PFSK-1 (cell line): ENCODE measurements around the gene EIF4A3.

Source experiments
- FOXP2 ChIP-seq: optimal IDR thresholded peaks from 2 replicates; pipeline ENCODE3; 2011; ENCODE audit warnings: borderline replicate concordance, control low read depth, inconsistent platforms; ENCODE audit not compliant: insufficient read depth; ENCODE audit errors: extremely low read length, extremely low read depth
- POLR2AphosphoS5 ChIP-seq: IDR thresholded peaks from 2 replicates; pipeline ENCODE4 v1.6.1; 2012; ENCODE audit warnings: low read depth, mild to moderate bottlenecking, control low read depth, low read length, moderate library complexity
- REST ChIP-seq, 2 experiments: IDR thresholded peaks; 2 replicates each; pipeline versions ENCODE4 v1.6.1 to v1.8.0; 2011 to 2012; ENCODE audit warnings: low read depth in 2 of 2, low read length in 2 of 2, control low read depth in 1 of 2, inconsistent platforms in 1 of 2, mild to moderate bottlenecking in 1 of 2, moderate library complexity in 1 of 2; ENCODE audit not compliant: insufficient read depth in 1 of 2
- SIN3A ChIP-seq: IDR thresholded peaks from 2 replicates; pipeline ENCODE4 v1.6.1; 2012; ENCODE audit warnings: mild to moderate bottlenecking, low read length, moderate library complexity, borderline replicate concordance; ENCODE audit not compliant: insufficient read depth
- TAF1 ChIP-seq: IDR thresholded peaks from 2 replicates; pipeline ENCODE4 v1.6.1; 2012; ENCODE audit warnings: low read length, control low read depth, borderline replicate concordance; ENCODE audit not compliant: insufficient read depth

Gene EIF4A3

GRCh38 chr17:80169784-80170500, 23.0 kb upstream of the EIF4A3 start, which contains the start of gene CARD14:
Gene CARD14 (plus strand): TSS chr17:80170030. CDS start chr17:80181439, 11,409 bp downstream.
- no peak for TF ChIP-seq REST (IDR thresholded peaks at IDR 0.05; ENCODE audit: insufficient read depth in 1 of 2, low read depth in 2 of 2, low read length in 2 of 2)
- no peak for TF ChIP-seq SIN3A

- TF ChIP-seq TAF1 (no peak), REST (IDR thresholded peaks at IDR 0.05; ENCODE audit: insufficient read depth in 1 of 2, low read depth in 2 of 2, low read length in 2 of 2) (no peak), POLR2AphosphoS5 (no peak), FOXP2 (no peak), SIN3A (no peak)
Observed at GRCh38 chr17:80169107-80169506, 22.2 kb upstream of the EIF4A3 start.

DNA sequence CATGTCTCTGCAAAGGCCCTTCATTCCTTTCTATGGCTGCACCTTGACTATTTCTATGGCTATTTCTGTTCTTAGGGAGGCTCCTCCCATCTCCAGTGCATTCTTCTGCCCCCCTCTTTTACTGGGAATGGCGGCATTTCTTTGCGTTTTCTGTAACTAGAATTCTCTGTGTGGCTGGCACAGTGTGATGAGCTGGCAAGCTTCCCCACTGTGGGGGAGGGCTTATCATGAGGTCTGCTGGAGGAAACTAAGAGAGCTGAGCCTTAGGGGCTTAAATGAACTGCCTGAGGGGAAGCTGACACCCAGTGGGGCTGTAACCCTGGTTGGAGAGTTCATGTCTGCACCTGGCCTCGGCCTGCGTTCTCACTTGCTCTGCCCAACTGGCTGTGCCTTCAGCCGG, 21.4 kb upstream of the EIF4A3 start:
- TF ChIP-seq POLR2AphosphoS5 (no peak), TAF1 (no peak), FOXP2 (no peak), SIN3A (no peak), REST (IDR thresholded peaks at IDR 0.05; ENCODE audit: insufficient read depth in 1 of 2, low read depth in 2 of 2, low read length in 2 of 2) (no peak)

DNA sequence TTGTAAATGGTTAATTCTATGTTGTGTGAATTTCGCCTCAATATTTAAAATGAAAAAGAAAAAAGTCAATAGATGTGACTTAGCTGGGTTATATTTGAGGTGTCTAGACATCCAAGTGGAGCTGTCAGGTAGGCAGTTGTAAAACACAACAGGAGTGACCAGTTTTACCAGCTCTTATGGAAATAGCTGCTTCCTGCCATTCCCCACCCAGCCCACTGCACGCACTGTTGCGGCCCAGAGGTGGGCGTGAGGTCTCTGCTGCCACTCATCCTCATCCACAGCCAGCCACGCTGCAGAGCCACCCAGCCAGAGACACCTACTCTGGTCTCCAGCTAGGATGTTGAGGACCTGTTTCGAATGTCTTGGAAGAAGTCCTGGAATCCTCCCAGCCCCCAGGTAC, 19.5 kb upstream of the EIF4A3 start:
- no peak for TF ChIP-seq TAF1
- no peak for TF ChIP-seq SIN3A
- no peak for TF ChIP-seq REST (IDR thresholded peaks at IDR 0.05; ENCODE audit: insufficient read depth in 1 of 2, low read depth in 2 of 2, low read length in 2 of 2)
- TF ChIP-seq FOXP2: no peak
- no peak for TF ChIP-seq POLR2AphosphoS5

- TF ChIP-seq FOXP2 (no peak), SIN3A (no peak), REST (IDR thresholded peaks at IDR 0.05; ENCODE audit: insufficient read depth in 1 of 2, low read depth in 2 of 2, low read length in 2 of 2) (no peak), TAF1 (no peak), POLR2AphosphoS5 (no peak)
Observed at GRCh38 chr17:80164185-80164584, 17.3 kb upstream of the EIF4A3 start.
